Skin of body (tissue), 2 donors: ENCODE measurements around the gene SYNE1. TPM values are rescaled to one million over a fixed set of nuclear protein-coding genes. Genes with fewer than 3 reads are reported as not detected.
"Not testable (repeated sequence)": the region's sequence is repeated elsewhere in the genome, so short reads cannot be mapped to it uniquely, and the experiment has no call there.

ENCODE experiments used
- DNase-seq: peaks from one replicate; lab custom pipeline; 2025; lab: John Stamatoyannopoulos, UW
- total RNA-seq: library from RNA; depleted of rRNA; stranded (reverse); fragments of >200 nt; gene quantifications from one replicate; pipeline ENCODE4 v1.2.3, GENCODE V29; 2014

The SYNE1 gene
- total RNA-seq, 1 donor from 2014 or later: 155 TPM

DNA sequence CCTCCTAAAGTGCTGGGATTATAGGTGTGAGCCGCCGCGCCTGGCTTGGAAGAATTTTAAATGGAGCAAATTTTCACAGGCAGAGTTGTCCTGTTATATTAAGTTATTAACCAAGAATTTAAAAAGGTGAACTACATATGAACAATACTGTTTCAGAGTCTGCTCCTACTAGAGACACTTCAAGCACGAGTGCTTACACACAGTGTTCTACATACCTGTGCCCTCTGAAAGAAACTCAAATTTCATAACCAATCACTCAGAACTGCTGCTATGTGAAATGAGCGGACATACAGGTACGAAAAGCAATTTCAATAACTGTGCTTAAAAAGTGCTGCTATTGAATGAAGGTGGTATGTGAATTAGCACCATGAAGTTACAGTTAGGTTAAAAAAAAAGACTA is 262.0 kb downstream of the SYNE1 start:
- DNase-seq: no peak

DNA sequence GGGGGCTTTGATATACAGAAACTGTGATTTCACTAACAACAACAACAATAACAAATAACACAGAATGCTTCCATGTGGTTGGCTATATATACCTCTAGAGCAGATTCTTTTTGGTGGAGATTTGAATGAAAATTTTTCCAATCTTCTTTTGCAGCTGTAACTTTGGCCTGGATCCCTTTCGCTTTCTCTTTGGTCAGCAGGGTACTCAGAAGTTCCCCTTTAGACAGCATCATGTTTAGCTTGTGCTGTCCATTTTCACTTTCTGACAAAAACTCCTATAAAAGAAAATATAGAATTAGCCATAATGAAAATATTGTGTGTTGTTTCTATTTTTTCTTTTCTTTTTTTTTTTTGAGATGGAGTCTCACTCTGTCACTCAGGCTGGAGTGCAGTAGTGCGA is 264.2 kb downstream of the SYNE1 start:
- DNase-seq: no peak

DNA sequence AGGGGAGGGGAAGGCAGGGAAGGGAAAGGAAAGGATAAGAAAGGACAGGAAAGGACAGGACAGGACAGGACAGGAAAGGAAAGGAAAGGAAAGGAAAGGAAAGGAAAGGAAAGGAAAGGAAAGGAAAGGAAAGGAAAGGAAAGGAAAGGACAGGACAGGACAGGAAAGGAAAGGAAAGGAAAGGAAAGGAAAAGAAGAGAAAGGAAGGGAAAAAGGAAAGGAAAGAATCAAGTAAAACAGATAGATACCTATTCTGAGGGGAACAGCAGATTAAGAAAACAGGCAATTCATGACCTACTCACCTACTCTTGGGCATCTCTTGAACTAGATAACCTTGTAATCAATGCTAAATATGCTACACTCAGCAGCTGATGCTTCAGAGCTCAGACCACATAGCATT is 265.4 kb downstream of the SYNE1 start:
- no peak for DNase-seq

DNA sequence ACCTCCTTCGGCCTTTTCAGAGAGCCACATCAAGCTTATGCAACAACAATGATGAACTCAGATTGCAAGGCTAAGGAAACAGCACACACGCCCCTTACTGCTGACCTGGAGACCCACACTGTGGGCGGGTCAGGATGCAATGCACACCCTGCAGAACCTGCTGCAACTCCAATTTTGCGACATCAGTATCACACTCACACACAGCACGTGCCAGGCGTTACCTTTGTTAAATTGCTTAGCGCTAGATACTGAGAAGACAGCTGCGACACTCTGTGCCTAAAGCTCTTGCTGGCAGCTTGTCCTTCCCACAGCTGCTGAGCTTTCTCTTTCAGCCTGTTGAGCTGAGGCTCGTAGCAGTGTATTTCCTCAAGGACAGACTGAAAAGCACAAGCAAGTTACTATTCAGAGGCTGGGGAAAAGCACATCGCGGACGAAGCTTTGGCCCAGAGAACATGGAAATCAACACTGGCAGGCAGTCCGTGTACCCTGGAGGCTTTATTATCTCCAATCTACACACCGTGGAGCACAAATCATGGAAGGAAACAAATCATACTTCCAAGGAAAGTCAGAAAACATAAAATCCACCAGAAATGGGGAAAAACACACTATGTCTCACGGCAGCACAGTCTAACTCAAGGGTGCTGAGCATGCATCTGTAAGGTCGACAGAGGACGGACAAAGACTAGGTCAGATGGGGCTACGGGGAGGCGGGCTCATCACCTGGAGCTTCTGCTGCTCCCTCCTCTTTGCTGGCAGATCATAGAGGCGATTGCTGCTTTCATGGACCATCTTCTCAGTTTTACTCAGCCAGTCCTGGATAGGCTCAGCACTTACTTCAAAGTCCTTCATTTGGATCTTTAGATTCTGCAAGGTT is 268.2 kb downstream of the SYNE1 start:
- peak; percentile 22 for DNase-seq

DNA sequence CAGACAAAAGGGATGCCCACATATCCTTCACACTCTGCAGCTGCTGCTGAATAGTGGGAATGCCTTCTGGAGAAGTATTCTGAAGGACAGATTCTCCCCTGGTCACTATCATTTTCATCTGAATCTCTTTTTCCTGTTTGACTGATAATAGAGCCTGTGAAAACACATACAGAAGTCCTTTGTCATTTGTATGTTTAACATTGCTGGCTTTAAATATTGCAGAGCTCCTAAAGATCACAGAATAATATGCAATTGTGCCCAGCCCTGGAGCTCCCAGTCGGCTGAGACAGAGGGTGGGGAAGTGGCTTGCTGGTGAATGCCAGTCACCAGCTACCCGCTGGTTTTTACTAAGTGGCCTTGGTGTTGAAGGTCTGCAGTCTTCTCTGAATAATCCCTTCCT is 272.3 kb downstream of the SYNE1 start:
- no peak for DNase-seq

DNA sequence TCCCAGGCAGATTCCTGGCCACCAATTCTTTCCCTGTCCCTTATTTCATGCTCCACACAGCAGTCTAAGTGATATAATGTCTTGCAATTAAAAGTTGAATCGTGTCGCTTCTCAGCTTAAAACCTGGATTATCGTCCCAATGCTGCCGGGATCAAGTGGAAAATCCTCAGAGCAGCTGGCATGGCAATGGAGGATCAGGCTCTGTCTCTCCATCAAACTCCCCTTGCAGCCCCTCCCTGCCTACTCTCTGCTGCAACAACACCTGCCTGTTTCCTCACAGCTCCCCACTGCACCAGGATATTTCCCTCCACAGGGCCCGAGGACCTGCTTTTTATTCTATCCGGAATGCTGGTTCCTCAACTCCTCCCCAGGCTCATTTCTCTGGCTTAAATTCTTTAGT is 277.1 kb downstream of the SYNE1 start:
- DNase-seq: no peak

DNA sequence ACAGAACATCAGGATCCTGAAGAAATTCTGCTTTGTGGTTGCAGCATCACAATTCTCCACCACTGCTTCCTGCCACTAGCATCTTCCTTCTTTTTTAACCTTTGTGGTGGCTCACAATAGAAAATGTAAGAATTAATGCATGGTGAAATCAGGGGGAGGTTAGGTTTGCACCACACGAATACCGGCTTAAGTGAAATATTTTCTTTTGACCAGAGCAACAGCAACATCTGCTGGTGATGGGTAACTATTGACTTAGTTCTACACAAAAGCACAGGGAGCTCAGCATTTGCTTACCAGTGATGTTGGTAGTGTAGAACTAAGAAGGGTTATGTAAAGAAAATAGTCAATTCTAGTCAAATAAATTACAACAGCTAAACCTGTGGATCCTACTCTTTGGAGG is 280.5 kb downstream of the SYNE1 start:
- DNase-seq: no peak

DNA sequence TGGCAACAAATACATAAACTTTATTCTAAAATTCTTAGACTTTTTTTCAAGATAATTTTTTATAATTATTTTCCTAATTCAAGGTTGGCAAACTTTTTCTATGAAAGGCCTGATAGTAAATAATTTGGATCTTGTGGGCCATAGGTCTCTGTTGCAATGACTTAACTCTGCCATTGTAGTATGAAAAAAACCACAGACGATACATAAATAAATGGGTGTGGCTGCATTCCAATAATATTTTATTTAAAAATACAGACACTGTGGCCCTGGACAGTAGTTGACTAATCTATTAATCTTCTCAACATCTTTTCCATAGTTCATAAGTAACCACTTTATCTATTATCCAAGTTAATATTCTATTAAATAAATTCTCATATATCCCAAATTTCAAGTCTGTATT is 281.1 kb downstream of the SYNE1 start:
- DNase-seq: no peak

DNA sequence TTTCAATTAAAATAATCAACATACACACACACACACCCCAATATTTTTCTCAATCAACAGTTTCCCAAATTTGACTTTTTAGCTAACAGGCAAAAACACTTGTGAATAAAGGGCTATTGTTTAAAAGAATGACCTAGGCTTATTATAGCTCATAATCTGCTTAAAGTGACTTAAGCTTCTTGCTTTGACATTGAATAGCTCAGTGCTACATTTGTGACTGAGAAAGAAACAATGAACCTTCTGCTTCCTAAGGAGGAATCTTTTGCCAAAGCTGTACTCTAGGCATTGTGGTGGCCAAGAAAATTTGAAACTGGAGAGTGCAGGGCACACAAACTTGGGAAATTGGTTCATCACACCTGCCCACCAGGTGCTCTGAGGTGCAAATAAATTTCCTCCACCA is 282.0 kb downstream of the SYNE1 start:
- DNase-seq: no peak

DNA sequence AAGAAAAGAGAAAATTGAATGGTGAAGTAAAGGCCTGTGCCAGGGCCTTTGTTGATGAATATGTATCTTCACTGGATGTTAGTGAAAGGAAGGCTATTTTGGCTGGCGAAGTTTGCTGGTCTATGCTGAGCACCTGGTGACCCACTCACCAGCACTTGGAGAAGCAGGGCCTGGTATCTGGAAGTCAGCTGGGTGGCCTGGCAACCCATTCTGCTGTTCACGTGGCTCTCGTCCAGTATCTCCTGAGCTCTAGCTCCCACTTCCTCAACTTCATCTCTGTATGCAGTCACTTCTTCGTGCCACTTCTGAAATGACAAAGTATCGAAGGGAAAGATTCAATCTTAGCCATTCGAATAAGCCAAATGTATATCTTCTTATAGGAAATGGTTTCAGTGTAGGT is 283.7 kb downstream of the SYNE1 start:
- no peak for DNase-seq

DNA sequence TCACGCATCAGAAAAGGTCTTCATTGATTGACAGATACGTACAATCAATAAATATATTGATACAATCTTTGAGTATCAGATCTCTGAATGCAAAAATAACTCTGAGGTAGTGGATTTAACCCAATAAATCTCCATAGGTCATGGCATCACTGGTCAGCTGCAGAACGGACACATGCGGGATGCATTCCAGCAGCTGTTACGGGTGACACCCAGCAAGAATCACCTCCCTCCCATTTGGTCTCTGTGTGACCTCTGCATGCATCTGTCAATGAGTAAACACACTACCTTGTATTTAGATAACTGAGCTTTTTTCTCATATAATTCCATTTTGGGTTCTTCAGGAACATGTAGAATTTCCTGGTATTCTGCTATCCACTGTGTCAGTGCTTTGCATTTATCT is 285.4 kb downstream of the SYNE1 start:
- DNase-seq: no peak

DNA sequence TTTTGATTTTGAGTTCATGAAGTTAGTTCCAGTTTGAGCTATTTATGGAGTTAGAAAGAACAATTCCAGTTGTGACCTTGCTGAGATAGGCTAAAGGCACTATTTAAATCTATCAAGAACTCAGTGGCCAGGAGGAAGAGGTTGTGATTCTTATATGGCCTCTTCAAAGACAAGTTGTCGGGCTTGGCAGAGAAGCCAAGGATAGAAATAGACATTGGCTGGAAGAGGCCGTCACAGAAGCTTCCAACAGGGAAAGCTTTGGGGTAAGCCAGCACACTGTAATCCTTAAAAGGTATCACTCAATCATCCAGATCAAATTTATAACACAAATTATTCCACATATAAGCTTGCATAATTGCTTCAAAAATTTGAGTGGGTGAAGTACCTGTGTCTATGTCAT is 286.1 kb downstream of the SYNE1 start:
- no peak for DNase-seq

DNA sequence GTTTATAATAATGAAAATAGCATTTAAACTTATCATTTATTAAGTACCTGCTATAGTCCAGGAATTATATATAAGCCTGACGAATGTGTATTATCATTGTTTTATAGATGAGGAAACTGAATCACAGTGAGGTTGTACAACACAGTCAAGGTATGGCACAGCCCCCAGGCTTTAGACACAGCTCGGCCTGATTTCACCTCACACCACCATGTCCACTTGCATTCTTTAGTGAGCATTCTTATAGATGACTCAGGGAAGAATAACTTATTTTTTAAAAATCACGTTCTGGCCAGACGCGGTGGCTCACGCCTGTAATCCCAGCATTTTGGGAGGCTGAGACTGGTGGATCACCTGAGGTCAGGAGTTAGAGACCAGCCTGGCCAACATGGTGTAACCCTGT is 289.0 kb downstream of the SYNE1 start:
- no peak for DNase-seq

DNA sequence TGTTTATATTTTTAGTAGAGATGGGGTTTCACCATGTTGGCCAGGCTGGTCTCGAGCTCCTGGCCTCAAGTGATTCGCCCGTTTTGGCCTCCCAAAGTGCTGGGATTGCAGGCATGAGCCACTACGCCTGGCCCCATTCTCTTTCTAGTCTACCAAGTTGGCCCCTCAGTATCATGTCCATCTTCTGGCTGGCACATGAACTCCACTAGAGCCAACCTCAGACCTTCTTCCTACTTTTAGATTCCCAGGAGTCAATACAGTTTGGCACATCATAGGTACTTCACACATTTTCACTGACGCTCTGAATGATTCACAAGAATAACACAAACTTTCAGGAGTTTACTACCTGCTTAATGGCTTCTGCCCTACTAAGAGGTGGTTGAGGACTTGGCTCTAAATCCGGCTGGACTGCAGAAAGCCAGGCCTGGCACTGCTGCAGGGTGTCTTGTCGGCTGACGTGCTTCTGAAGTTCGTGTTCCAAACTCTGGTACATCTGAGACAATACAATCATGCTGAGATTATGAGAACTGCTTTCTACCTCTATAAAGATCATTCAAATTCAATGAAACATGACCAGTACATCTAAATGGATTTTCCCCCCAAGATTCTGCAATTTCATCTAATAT is 293.3 kb downstream of the SYNE1 start:
- DNase-seq: no peak

DNA sequence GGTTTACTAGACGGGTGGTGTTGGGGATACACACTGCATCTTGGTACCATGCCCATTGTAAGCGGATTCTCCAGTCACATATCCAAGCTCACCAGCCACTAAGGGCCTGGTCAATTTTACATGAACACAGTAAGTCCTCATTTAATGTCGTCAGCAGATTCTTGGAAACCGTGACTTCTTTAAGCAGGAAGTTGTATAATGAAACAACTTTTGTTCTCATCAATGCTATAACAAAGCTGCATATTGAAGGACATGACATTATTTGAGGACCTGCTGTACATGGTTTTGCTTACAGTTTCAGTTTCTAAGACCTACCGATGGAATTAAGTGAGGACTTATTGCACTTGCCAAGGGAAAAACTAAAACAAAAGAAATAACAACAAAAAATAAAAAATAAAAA is 295.6 kb downstream of the SYNE1 start:
- no peak for DNase-seq

DNA sequence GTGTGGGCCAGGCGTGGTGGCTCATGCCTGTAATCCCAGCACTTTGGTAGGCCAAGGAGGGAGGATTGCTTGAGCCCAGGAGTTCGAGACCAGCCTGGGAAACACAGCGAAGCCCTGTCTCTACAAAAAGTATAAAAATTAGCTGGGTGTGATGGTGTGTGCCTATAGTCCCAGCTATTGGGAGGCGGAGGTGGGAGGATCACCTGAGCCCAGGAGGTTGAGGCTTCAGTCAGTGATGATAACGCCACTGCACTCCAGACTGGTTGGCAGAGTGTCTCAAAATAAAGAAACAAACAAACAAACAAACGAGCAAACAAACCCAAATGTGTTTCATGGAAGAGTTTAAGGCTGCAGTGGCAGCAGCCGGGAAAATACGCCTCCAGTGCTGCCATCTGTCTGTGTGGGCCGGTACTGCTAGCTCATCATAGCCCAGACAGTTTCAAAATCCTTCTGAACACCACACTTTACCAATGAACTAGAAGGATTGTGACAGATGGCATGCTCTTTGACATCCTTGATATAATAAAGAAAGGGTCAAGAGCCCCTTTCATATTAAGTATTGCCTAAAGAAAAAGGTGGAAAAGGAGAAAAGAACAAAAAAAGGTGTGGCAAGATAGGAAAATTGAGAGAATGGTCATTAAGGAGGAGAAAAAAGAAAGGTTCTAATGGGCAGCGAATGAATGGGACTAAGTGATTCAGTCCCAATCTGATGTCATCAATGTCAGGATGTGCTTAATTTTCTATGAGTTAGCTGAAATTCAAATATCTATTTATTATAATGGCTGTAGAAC is 298.6 kb downstream of the SYNE1 start:
- no peak for DNase-seq

DNA sequence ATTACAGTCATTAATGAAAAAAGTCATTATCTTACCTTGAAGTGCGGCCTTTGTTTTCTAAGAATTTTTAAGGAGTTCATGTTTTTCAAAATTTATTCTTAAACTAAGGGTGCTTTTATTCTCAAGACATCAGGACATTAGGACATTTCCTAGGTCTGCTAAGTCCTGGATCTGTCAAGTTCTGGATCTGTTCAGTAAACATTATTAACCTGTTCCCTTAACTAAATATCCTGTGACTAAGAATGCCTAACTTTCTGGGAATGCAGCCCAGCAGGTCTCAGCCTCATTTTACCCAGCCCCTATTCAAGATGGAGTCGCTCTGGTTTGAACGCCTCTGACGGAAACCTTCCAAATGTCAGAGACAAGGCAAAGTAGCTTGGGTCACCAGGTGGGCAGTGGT is 302.6 kb downstream of the SYNE1 start:
- DNase-seq: no peak

DNA sequence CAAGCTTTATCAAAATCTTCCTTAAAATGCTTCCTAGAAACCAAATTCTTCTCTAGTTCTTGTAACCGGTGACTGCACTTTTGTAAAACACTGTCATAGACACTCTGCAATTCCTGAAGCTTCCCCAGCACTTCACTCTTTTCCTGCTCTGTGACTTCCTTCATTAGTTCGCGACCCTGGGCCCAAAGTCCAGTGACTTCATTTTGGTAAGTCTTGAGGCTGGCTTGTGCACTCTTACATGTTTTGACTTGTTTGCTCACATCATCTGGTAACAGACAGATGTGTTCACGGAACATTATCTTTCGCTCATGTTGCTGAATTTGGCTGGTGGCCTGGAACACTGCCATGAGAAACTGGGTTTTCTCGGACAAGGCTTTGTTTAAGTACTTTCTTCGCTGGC is 306.2 kb downstream of the SYNE1 start:
- DNase-seq: no peak

DNA sequence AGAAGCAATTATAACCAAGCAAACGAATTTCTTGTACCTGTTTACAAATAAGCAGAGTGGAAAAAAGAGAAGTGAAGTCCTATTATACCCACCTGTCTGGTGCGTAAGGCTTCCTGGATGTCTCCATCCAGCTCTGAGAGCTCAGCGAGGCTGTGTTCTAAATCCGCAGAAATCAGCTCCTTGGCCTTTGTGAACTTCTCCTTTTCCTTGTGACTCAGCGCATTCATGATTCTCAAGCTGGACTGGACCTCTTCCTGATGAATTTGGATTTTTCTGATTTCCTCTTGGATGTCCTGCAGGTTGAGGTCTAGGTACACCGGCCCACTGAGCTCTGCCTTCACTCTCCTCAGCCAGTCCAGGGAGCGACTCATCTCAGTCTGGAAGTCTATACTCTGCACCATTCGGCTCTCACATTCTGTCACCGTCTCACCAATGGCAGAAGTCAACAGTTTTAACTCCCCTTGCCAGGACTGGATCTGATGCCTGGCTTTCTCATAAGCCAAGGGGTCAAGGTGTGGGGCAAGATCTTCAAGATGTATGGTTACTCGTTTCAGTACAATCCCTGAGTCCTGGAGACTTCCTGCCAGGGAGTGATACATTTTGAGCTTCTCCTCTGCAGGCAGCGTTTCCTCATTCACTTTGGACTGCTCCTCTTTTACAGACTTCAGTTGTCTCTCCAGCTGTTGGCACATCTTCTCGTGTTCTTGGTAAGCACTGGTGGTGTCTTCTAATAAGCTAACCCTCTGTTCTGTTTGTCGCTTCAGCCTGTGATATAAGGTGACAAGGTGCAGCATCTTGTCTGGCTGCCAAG is 307.3 kb downstream of the SYNE1 start:
- no peak for DNase-seq

DNA sequence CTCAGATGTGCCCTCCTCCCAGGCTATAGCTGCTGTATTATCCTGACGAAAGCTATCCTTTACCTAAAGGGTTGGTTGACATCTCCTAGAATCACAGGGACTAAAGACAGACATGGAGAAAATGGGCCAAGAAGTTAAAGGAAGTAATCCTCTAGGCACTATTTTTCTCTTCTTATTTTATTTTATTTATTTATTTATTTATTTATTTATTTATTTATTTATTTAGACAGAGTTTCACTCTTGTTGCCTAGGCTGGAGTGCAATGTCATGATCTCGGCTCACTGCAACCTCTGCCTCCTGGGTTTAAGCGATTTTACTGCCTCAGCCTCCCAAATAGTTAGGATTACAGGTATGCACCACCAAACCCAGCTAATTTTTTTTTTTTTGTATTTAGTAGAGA is 309.0 kb downstream of the SYNE1 start:
- not testable (repeated sequence) for DNase-seq

DNA sequence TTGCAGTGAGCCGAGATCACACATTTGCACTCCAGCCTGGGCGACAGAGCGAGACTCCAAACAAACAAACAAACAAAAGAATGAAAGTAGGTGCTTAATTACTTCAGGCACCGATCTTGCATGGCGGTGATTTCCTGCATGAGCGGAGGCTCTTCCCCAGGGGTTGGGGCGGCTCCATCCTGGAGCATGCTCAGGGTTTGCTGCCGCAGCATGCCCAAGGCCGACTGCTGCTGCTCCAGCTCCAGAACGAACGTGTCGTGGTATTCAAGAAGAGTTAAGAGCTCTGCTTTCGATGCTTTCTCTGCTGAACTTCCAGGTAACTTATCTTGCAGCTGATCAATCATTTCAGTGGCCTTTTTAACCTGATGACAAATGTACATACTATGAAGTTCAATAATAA is 313.8 kb downstream of the SYNE1 start:
- DNase-seq: no peak

DNA sequence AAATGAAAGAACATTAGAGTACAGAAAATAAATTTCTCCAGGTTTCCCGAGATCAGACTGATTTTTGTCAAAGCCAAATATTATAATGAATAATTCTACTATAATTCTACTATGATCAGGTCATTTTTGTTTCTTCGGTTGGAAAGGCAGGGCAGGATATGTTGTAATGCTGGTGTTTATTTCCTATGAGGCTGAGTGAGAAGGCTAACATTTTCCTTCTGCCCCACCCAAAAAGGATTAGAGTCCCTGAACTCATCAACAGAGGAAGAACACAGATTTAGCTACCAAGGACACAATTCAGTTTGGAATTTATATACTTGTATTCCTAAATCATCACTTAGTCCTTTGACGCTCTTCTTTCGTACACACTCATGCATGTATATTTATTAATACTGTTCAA is 318.9 kb downstream of the SYNE1 start:
- no peak for DNase-seq
